HG02981 (cell line): ENCODE results near the gene GANAB.
"Not testable (repeated sequence)": the region's sequence is repeated elsewhere in the genome, so short reads cannot be mapped to it uniquely, and the experiment has no call there.

Source experiments
- ATAC-seq: cut with Tn5 transposase; IDR thresholded peaks from one replicate; pipeline ENCODE4 v1.9.1; 2021; ENCODE audit warnings: mild to moderate bottlenecking, moderate library complexity; ENCODE audit not compliant: unreplicated experiment

Gene GANAB

GRCh38 chr11:62627713-62628112 lies 18.7 kb downstream of the GANAB start:
- ATAC-seq, result no peak

GRCh38 chr11:62622476-62623089 lies 23.8 kb downstream of the GANAB start:
- ATAC-seq, result no peak

GRCh38 chr11:62621567-62622470 lies 24.6 kb downstream of the GANAB start, which contains the start of gene B3GAT3:
TSS of gene B3GAT3 (minus strand) at chr11:62621986. CDS start at chr11:62621947, 39 bp downstream.
- ATAC-seq, result peak; percentile 92

GRCh38 chr11:62621027-62621566 lies 25.3 kb downstream of the GANAB start:
- no peak for ATAC-seq

GRCh38 chr11:62616957-62617356 lies 29.5 kb downstream of the GANAB start:
- ATAC-seq, result not testable (repeated sequence)

GRCh38 chr11:62615521-62615920 lies 30.9 kb downstream of the GANAB start:
- ATAC-seq, result no peak

- ATAC-seq, result no peak
Observed at GRCh38 chr11:62614275-62614674, 32.1 kb downstream of the GANAB start.

- no peak for ATAC-seq
Observed at GRCh38 chr11:62613291-62613778, 33.1 kb downstream of the GANAB start.

GRCh38 chr11:62612366-62613290 lies 33.8 kb downstream of the GANAB start, which contains the start of the genes EML3 and ROM1:
TSS of gene EML3 (minus strand) at chr11:62612775. CDS start at chr11:62612457, 318 bp downstream.
TSS of gene ROM1 (plus strand) at chr11:62613257. CDS start at chr11:62613282, 25 bp downstream.
- peak; percentile 67 for ATAC-seq

GRCh38 chr11:62611705-62612365 lies 34.6 kb downstream of the GANAB start:
- peak; percentile 15 for ATAC-seq

GRCh38 chr11:62610814-62611704 lies 35.4 kb downstream of the GANAB start:
- no peak for ATAC-seq

- no peak for ATAC-seq
Observed at GRCh38 chr11:62610403-62610802, 36.0 kb downstream of the GANAB start.

- ATAC-seq, result no peak
Observed at GRCh38 chr11:62608776-62609175, 37.6 kb downstream of the GANAB start.

GRCh38 chr11:62607714-62608113 lies 38.7 kb downstream of the GANAB start:
- no peak for ATAC-seq

- no peak for ATAC-seq
Observed at GRCh38 chr11:62605902-62606301, 40.5 kb downstream of the GANAB start.

- no peak for ATAC-seq
Observed at GRCh38 chr11:62605467-62605866, 40.9 kb downstream of the GANAB start.

GRCh38 chr11:62604460-62605120 lies 41.8 kb downstream of the GANAB start:
- ATAC-seq, result no peak

- ATAC-seq, result no peak
Observed at GRCh38 chr11:62603776-62604299, 42.6 kb downstream of the GANAB start.
